WTC11 (cell line): ENCODE measurements around the gene BICDL2. TPM values are rescaled to one million over a fixed set of nuclear protein-coding genes. Genes with fewer than 3 reads are reported as not detected.
"Not testable (repeated sequence)": the region's sequence is repeated elsewhere in the genome, so short reads cannot be mapped to it uniquely, and the experiment has no call there.

Experiments used
- ATAC-seq: fragments of 200-7000 bp; cut with Tn5 transposase; 2 replicates; pipeline ENCODE4 v1.10.0; 2021; ENCODE audit warnings: mild to moderate bottlenecking, moderate library complexity
- CTCF ChIA-PET: fragments of 300-600 bp; sonication (Branson Sonifier 250); formaldehyde crosslinking; loops from one replicate; lab custom pipeline; 2021; ENCODE audit warnings: antibody characterized with exemption; lab: Charles Lee
- POLR2A ChIA-PET: fragments of 350-600 bp; sonication (Branson Sonifier 250); formaldehyde crosslinking; loops from one replicate; lab custom pipeline; 2021; ENCODE audit warnings: antibody characterized with exemption; lab: Charles Lee
- DNase-seq: peaks from one replicate; pipeline ENCODE4 v3.0.0; 2021; ENCODE audit warnings: low spot score
- H3K27ac Mint-ChIP-seq: 2 replicates; pipeline ENCODE4 v1.8.0; 2021; ENCODE audit warnings: mixed read lengths
- H3K27me3 Mint-ChIP-seq: 2 replicates; pipeline ENCODE4 v1.8.0; 2021; ENCODE audit warnings: low read depth, mild to moderate bottlenecking, moderate library complexity, mixed read lengths
- H3K36me3 Mint-ChIP-seq: 2 replicates; pipeline ENCODE4 v1.8.0; 2021; ENCODE audit warnings: mixed read lengths
- H3K4me1 Mint-ChIP-seq: 2 replicates; pipeline ENCODE4 v1.8.0; 2022; ENCODE audit warnings: mixed read lengths
- H3K4me3 Mint-ChIP-seq: 2 replicates; pipeline ENCODE4 v1.8.0; 2021; ENCODE audit warnings: mild to moderate bottlenecking, moderate library complexity, mixed read lengths
- H3K9me3 Mint-ChIP-seq: 2 replicates; pipeline ENCODE4 v1.8.0; 2021; ENCODE audit warnings: mixed read lengths
- AFF4 ChIP-seq: sonication (generic); formaldehyde crosslinking; IDR thresholded peaks from 2 replicates; pipeline ENCODE4 v1.8.1; 2023; ENCODE audit warnings: mild to moderate bottlenecking, missing genetic modification reagents, borderline replicate concordance
- CBFB ChIP-seq: sonication (generic); formaldehyde crosslinking; IDR thresholded peaks from 2 replicates; pipeline ENCODE4 v1.8.1; 2022; ENCODE audit warnings: mild to moderate bottlenecking, low read depth, missing genetic modification reagents
- CTCF ChIP-seq: fragments of 200-600 bp; IDR thresholded peaks from 2 replicates; pipeline ENCODE4 v1.8.0; 2022; ENCODE audit warnings: antibody characterized with exemption
- E2F5 ChIP-seq: sonication (generic); formaldehyde crosslinking; IDR thresholded peaks from 2 replicates; pipeline ENCODE4 v1.8.1; 2022; ENCODE audit warnings: mild to moderate bottlenecking, moderate library complexity, missing genetic modification reagents
- FOXJ3 ChIP-seq: sonication (generic); formaldehyde crosslinking; IDR thresholded peaks from 2 replicates; pipeline ENCODE4 v1.9.0; 2021; ENCODE audit warnings: missing genetic modification reagents, mild to moderate bottlenecking, borderline replicate concordance
- FOXP1 ChIP-seq: sonication (generic); formaldehyde crosslinking; IDR thresholded peaks from 2 replicates; pipeline ENCODE4 v1.8.0; 2022; ENCODE audit warnings: missing genetic modification reagents, mild to moderate bottlenecking, moderate library complexity, borderline replicate concordance
- GRHL2 ChIP-seq: fragments of 250-450 bp; sonication (Bioruptor Pico); IDR thresholded peaks from 2 replicates; pipeline ENCODE4 v1.8.0; 2022; ENCODE audit warnings: mild to moderate bottlenecking, moderate library complexity; ENCODE audit not compliant: insufficient replicate concordance, severe bottlenecking
- JAZF1 ChIP-seq: fragments of 250-450 bp; sonication (Bioruptor Pico); IDR thresholded peaks from 2 replicates; pipeline ENCODE4 v1.9.0; 2021; ENCODE audit warnings: moderate library complexity, mild to moderate bottlenecking, inconsistent platforms
- PREB ChIP-seq: sonication (generic); formaldehyde crosslinking; IDR thresholded peaks from 2 replicates; pipeline ENCODE4 v1.8.1; 2022; ENCODE audit warnings: mild to moderate bottlenecking, missing genetic modification reagents, moderate library complexity, borderline replicate concordance
- RELA ChIP-seq: sonication (generic); formaldehyde crosslinking; IDR thresholded peaks from 2 replicates; pipeline ENCODE4 v1.8.1; 2022; ENCODE audit warnings: missing genetic modification reagents, mild to moderate bottlenecking, borderline replicate concordance
- RORB ChIP-seq: fragments of 250-450 bp; sonication (Bioruptor Pico); IDR thresholded peaks from 2 replicates; pipeline ENCODE4 v1.9.0; 2021; ENCODE audit warnings: mild to moderate bottlenecking
- SOX15 ChIP-seq: fragments of 250-450 bp; sonication (Bioruptor Pico); IDR thresholded peaks from 2 replicates; pipeline ENCODE4 v1.9.0; 2021; ENCODE audit warnings: mild to moderate bottlenecking
- SP1 ChIP-seq: sonication (generic); formaldehyde crosslinking; conservative IDR thresholded peaks from 2 replicates; pipeline ENCODE4 v1.8.1; 2022; ENCODE audit warnings: missing genetic modification reagents
- TEAD1 ChIP-seq: sonication (generic); formaldehyde crosslinking; IDR thresholded peaks from 2 replicates; pipeline ENCODE4 v1.8.0; 2022; ENCODE audit warnings: mild to moderate bottlenecking, missing genetic modification reagents
- USF2 ChIP-seq: sonication (generic); formaldehyde crosslinking; IDR thresholded peaks from 2 replicates; pipeline ENCODE4 v1.8.1; 2023; ENCODE audit warnings: mild to moderate bottlenecking, missing genetic modification reagents, moderate library complexity
- ZNF232 ChIP-seq: sonication (generic); formaldehyde crosslinking; IDR thresholded peaks from 2 replicates; pipeline ENCODE4 v1.8.0; 2022; ENCODE audit warnings: mild to moderate bottlenecking, missing genetic modification reagents
- ZNF532 ChIP-seq: fragments of 250-450 bp; sonication (Bioruptor Pico); IDR thresholded peaks from 2 replicates; pipeline ENCODE4 v1.9.0; 2021; ENCODE audit warnings: mild to moderate bottlenecking, borderline replicate concordance
- ZNF671 ChIP-seq: fragments of 250-450 bp; sonication (Bioruptor Pico); IDR thresholded peaks from 2 replicates; pipeline ENCODE4 v1.8.0; 2021; ENCODE audit warnings: mild to moderate bottlenecking
- total RNA-seq: library from RNA; stranded (reverse); gene quantifications from 3 replicates; pipeline ENCODE4 v1.2.3, GENCODE V29; 2021

BICDL2 gene
- total RNA-seq, 1 experiment from 2014 or later: 28.2 TPM

GRCh38 chr16:3056336-3057180 is 19.8 kb upstream of the BICDL2 start:
- Mint-ChIP-seq H3K4me1 (peaks cover 30% of the 10 kb centered on the region), H3K4me3 (no peak overlapping the region; the same call in 1 of the 2 replicates), H3K9me3 (0 out of 2 replicates have a peak, but pooled peaks cover 6% of the 10 kb centered on the region), H3K36me3 (peaks cover 12% of the 10 kb centered on the region), H3K27me3 (peaks cover 3% of the 10 kb centered on the region; the same call in 1 of the 2 replicates), H3K27ac (no peak overlapping the region)
- ChIA-PET CTCF (interaction anchor here (0.7 to 2.6 kb wide), 9 partner anchors 23 to 75 kb away, joined by 3 to 20 read pairs (median 4); partner anchors contain the start of gene ZNF205), POLR2A (interaction anchor here (1.3 kb wide), 1 partner anchor 94 kb away, joined by 6 read pairs; no protein-coding TSS in a partner anchor)
- ATAC-seq (no peak), DNase-seq (no peak)
- TF ChIP-seq GRHL2 (CRISPR knock-in tag) (no peak), JAZF1 (no peak), USF2 (no peak), TEAD1 (CRISPR knock-in tag) (no peak), CBFB (CRISPR knock-in tag) (no peak), RORB (CRISPR knock-in tag) (no peak), FOXP1 (CRISPR knock-in tag) (no peak), E2F5 (CRISPR knock-in tag) (no peak), ZNF532 (CRISPR knock-in tag) (no peak), ZNF671 (no peak), SP1 (no peak), PREB (no peak), AFF4 (CRISPR knock-in tag) (no peak), SOX15 (no peak), FOXJ3 (CRISPR knock-in tag) (no peak), RELA (CRISPR knock-in tag) (no peak), ZNF232 (CRISPR knock-in tag) (no peak), CTCF (no peak)

GRCh38 chr16:3055734-3056115 is 19.0 kb upstream of the BICDL2 start:
- ATAC-seq, H3K27ac Mint-ChIP-seq, H3K9me3 Mint-ChIP-seq, H3K4me3 Mint-ChIP-seq, H3K27me3 Mint-ChIP-seq, DNase-seq: not testable (repeated sequence)
- peaks cover 15% of the 10 kb centered on the region for H3K36me3 Mint-ChIP-seq
- peaks cover 29% of the 10 kb centered on the region for H3K4me1 Mint-ChIP-seq
- ChIA-PET POLR2A (interaction anchor here (1.3 kb wide), 1 partner anchor 95 kb away, joined by 6 read pairs; no protein-coding TSS in a partner anchor), CTCF (interaction anchor here (1.0 to 2.6 kb wide), 8 partner anchors 22 to 76 kb away, joined by 3 to 20 read pairs (median 4); partner anchors contain the start of gene ZNF205)
